K562 (cell line): ENCODE data around the gene VLDLR. TPM values are rescaled to one million over a fixed set of nuclear protein-coding genes. Genes with fewer than 3 reads are reported as not detected.

Experiments
- ATAC-seq: fragments of 200-7000 bp; cut with Tn5 transposase; 3 replicates; pipeline ENCODE4 v1.9.1; 2020; ENCODE audit warnings: moderate library complexity
- BruUV-seq: library from RNA; stranded (reverse); fragments of 400-500 nt; replicated peaks from 2 replicates; lab custom pipeline; 2021; lab: Mats Ljungman, UMichigan
- CTCF ChIA-PET: fragments of 300-600 bp; formaldehyde crosslinking; extraction: SDS; loops from one replicate; lab custom pipeline; 2021; ENCODE audit warnings: low intra/inter-chr PET ratio; lab: Yijun Ruan, JAX
- POLR2A ChIA-PET: fragments of 300-600, 350-650 bp; sonication (Branson Sonifier 250); formaldehyde crosslinking; extraction: SDS; loops from one replicate; lab custom pipeline; 2021; ENCODE audit warnings: antibody characterized with exemption, inconsistent platforms; lab: Yijun Ruan, JAX
- DNase-seq, 4 experiments: peaks; one replicate each; pipeline versions ENCODE4 v3.0.0 to v3.0.0-alpha.2; 2011 to 2018; ENCODE audit warnings: low spot score in 3 of 4, mixed read lengths in 3 of 4; ENCODE audit errors: extremely low read depth in 1 of 4
- FAIRE-seq: peaks from 2 replicates; lab custom pipeline; 2011; peaks lifted over from hg19 to GRCh38; lab: Jason Lieb, UNC
- H2AFZ ChIP-seq: 2 replicates; pipeline ENCODE4 v1.6.0; 2011; ENCODE audit warnings: low read depth, low read length, control low read depth, inconsistent platforms
- H3K27ac ChIP-seq: fragments of 200-600 bp; 3 replicates; pipeline ENCODE4 v1.8.0; 2011; ENCODE audit warnings: low read depth, mild to moderate bottlenecking, control low read depth, inconsistent platforms, low read length, moderate library complexity, mixed read lengths; ENCODE audit errors: extremely low read depth
- H3K27me3 ChIP-seq, 2 experiments: fragments of 300-600 bp in 1 of 2; 2 replicates in 1 of 2; 3 replicates in 1 of 2; pipeline versions ENCODE4 v1.6.0 to v1.8.0; 2011; ENCODE audit warnings: inconsistent platforms in 2 of 2, low read length in 2 of 2, mild to moderate bottlenecking in 1 of 2, mixed read lengths in 1 of 2, moderate library complexity in 1 of 2; ENCODE audit not compliant: control insufficient read depth in 2 of 2, insufficient read depth in 2 of 2
- H3K36me3 ChIP-seq: fragments of 300-600 bp; 3 replicates; pipeline ENCODE4 v1.8.0; 2011; ENCODE audit warnings: mild to moderate bottlenecking, low read length, inconsistent platforms; ENCODE audit not compliant: control insufficient read depth, insufficient read depth
- H3K4me1 ChIP-seq, 2 experiments: fragments of 200-600 bp in 1 of 2; replicated peaks in 1 of 2; 2 replicates in 1 of 2; 3 replicates in 1 of 2; pipeline versions ENCODE4 v1.5.1 to v1.8.0; 2011; ENCODE audit warnings: inconsistent platforms in 2 of 2, low read length in 2 of 2, mild to moderate bottlenecking in 1 of 2, mixed read lengths in 1 of 2, moderate library complexity in 1 of 2; ENCODE audit not compliant: control insufficient read depth in 2 of 2, insufficient read depth in 2 of 2
- H3K4me2 ChIP-seq: 2 replicates; pipeline ENCODE4 v1.6.1; 2011; ENCODE audit warnings: low read length, control low read depth, inconsistent platforms, mixed read lengths; ENCODE audit not compliant: insufficient read depth
- H3K4me3 ChIP-seq: fragments of 200-600 bp; sonication (generic), shearing (Covaris generic); 2 replicates; pipeline ENCODE4 v1.5.1; 2016; ENCODE audit warnings: control low read depth, inconsistent platforms
- H3K79me2 ChIP-seq: fragments of 200-600 bp; 3 replicates; pipeline ENCODE4 v1.8.0; 2011; ENCODE audit warnings: low read length, inconsistent platforms; ENCODE audit not compliant: control insufficient read depth, insufficient read depth
- H3K9ac ChIP-seq, 2 experiments: 2 replicates each; pipeline versions ENCODE4 v1.6.0 to v1.6.1; 2011; ENCODE audit warnings: low read depth in 2 of 2, low read length in 2 of 2, control low read depth in 1 of 2, inconsistent platforms in 1 of 2, mild to moderate bottlenecking in 1 of 2, mixed read lengths in 1 of 2; ENCODE audit not compliant: insufficient read depth in 1 of 2
- H3K9me1 ChIP-seq: one replicate; pipeline ENCODE4 v1.6.0; 2011; ENCODE audit warnings: inconsistent platforms, mild to moderate bottlenecking, low read length, moderate library complexity; ENCODE audit not compliant: control insufficient read depth, insufficient read depth
- H3K9me3 ChIP-seq: replicated peaks from 2 replicates; pipeline ENCODE4 v1.5.1; 2011; ENCODE audit warnings: low read depth, low read length, inconsistent platforms; ENCODE audit not compliant: control insufficient read depth, insufficient read depth
- H4K20me1 ChIP-seq: replicated peaks from 2 replicates; pipeline ENCODE4 v1.6.1; 2011; ENCODE audit warnings: low read length, inconsistent platforms, mixed read lengths; ENCODE audit not compliant: control insufficient read depth, insufficient read depth
- BCL6 ChIP-seq: fragments of 250-450 bp; sonication (Bioruptor Pico); IDR thresholded peaks from 2 replicates; pipeline ENCODE4 v1.4.0; 2020
- BRCA1 ChIP-seq, 2 experiments: fragments of 450-650 bp in 1 of 2; sonication (generic) in 1 of 2; formaldehyde crosslinking in 1 of 2; IDR thresholded peaks; 2 replicates each; pipeline versions ENCODE4 v1.5.0 to v1.6.1; 2017 to 2020; ENCODE audit warnings: mild to moderate bottlenecking in 1 of 2, missing genetic modification reagents in 1 of 2
- GATAD2A ChIP-seq: fragments of 450-650 bp; IDR thresholded peaks from 2 replicates; pipeline ENCODE4 v1.6.1; 2017
- GTF3C2 ChIP-seq: IDR thresholded peaks from 3 replicates; pipeline ENCODE4 v1.6.1; 2011; ENCODE audit warnings: borderline replicate concordance, mild to moderate bottlenecking, moderate library complexity; ENCODE audit not compliant: insufficient read length; ENCODE audit errors: extremely low read depth
- HOXB6 ChIP-seq: fragments of 250-450 bp; sonication (Bioruptor Pico); IDR thresholded peaks from 2 replicates; pipeline ENCODE4 v1.5.1; 2022; ENCODE audit warnings: mild to moderate bottlenecking, borderline replicate concordance
- JUN ChIP-seq, 2 experiments: sonication (generic) in 1 of 2; formaldehyde crosslinking in 1 of 2; IDR thresholded peaks; 2 replicates each; pipeline versions ENCODE4 v1.6.1 to v1.8.0; 2012 to 2022; ENCODE audit warnings: borderline replicate concordance in 2 of 2, mild to moderate bottlenecking in 2 of 2, improper control_type of control experiment in 1 of 2, low read depth in 1 of 2, low read length in 1 of 2, missing genetic modification reagents in 1 of 2
- LCOR ChIP-seq: sonication (generic); formaldehyde crosslinking; IDR thresholded peaks from 2 replicates; pipeline ENCODE4 v1.8.0; 2022; ENCODE audit warnings: mild to moderate bottlenecking, missing genetic modification reagents
- NFXL1 ChIP-seq: fragments of 450-650 bp; formaldehyde crosslinking; IDR thresholded peaks from 2 replicates; pipeline ENCODE4 v1.4.0; 2021; ENCODE audit warnings: mild to moderate bottlenecking
- NR2C2 ChIP-seq, 2 experiments: fragments of 200-800 bp in 1 of 2; sonication (Bioruptor generic) in 1 of 2; sonication (generic) in 1 of 2; formaldehyde crosslinking in 1 of 2; IDR thresholded peaks; 2 replicates each; pipeline versions ENCODE4 v1.6.1 to v1.8.0; 2016 to 2022; ENCODE audit warnings: mild to moderate bottlenecking in 1 of 2, missing compliant biosample characterization in 1 of 2, missing genetic modification characterization in 1 of 2, missing genetic modification reagents in 1 of 2
- PHF20 ChIP-seq: fragments of 450-650 bp; IDR thresholded peaks from 2 replicates; pipeline ENCODE4 v1.6.1; 2018; ENCODE audit not compliant: partially characterized antibody
- PPARD ChIP-seq: fragments of 250-450 bp; sonication (Bioruptor Pico); IDR thresholded peaks from 2 replicates; pipeline ENCODE4 v1.8.0; 2022; ENCODE audit warnings: inconsistent platforms, mild to moderate bottlenecking, moderate library complexity
- SP2 ChIP-seq: IDR thresholded peaks from 2 replicates; pipeline ENCODE4 v1.6.1; 2011; ENCODE audit warnings: mild to moderate bottlenecking, low read depth, low read length, moderate library complexity; ENCODE audit not compliant: poor library complexity, severe bottlenecking; ENCODE audit errors: extremely low read depth
- ZNF668 ChIP-seq: fragments of 250-450 bp; sonication (Bioruptor Pico); IDR thresholded peaks from 2 replicates; pipeline ENCODE4 v1.8.0; 2022; ENCODE audit warnings: mild to moderate bottlenecking, inconsistent platforms
- WGBS: fragments of 100-300 bp; shearing (Covaris generic); methylation state at CpG from one replicate; pipeline ENCODE4 v1.1.6; 2016; ENCODE audit warnings: low coverage, mixed read lengths; ENCODE audit not compliant: insufficient coverage; ENCODE audit errors: missing lambda C conversion rate; 5-methylcytosine and 5-hydroxymethylcytosine counted together
- in situ Hi-C: fragments of 300-500 bp; cut with MboI; formaldehyde crosslinking; loops from 4 replicates; pipeline ENCODE4 v1.15.0; 2018; ENCODE audit warnings: inconsistent platforms, mixed read lengths
- intact Hi-C: fragments of 100-400 bp; cut with micrococcal nuclease; formaldehyde crosslinking; loops from 2 replicates; pipeline ENCODE4 v1.14.2; 2022
- polyA plus RNA-seq, 8 experiments: library from polyadenylated mRNA; depleted of rRNA in 4 of 8; stranded (reverse) in 5 of 8; unstranded in 3 of 8; fragments of >200 nt; fragmentation: Nextera tagmentation in 2 of 8; fragmentation: Illumina TruSeq in 1 of 8; extraction: Ambion mirVana in 2 of 8; extraction: Trizol in 1 of 8; gene quantifications; 2 replicates each; pipeline versions ENCODE4 v1.2.1 to v1.2.3, GENCODE V29; 2011 to 2014; ENCODE audit warnings: inconsistent platforms in 1 of 8, missing spikeins in 1 of 8
- total RNA-seq, 7 experiments: library from RNA; depleted of rRNA in 6 of 7; stranded (reverse); fragments of >200 nt in 6 of 7; fragmentation: Illumina TruSeq in 2 of 7; extraction: Trizol in 2 of 7; gene quantifications; 2 replicates each; pipeline versions ENCODE4 v1.2.1 to v1.2.3, GENCODE V29; 2011 to 2021; ENCODE audit warnings: low replicate concordance in 1 of 7

VLDLR gene
- total and polyA plus RNA-seq, 9 of the 15 experiments (the other 6 are each of a cell fraction or from before 2014, with no cell fraction given): 0.03 to 0.58 (median 0.08) TPM

GRCh38 chr9:2677915-2678889 lies 56.6 kb downstream of the VLDLR start:
- Histone ChIP-seq H3K27ac (no peak overlapping the region), H3K9me1 (no peaks in the 10 kb centered on the region), H3K4me1 (no peaks in the 10 kb centered on the region), H3K9me3 (no peaks in the 10 kb centered on the region), H3K4me3 (no peak overlapping the region), H3K36me3 (no peaks in the 10 kb centered on the region), H3K27me3 (no peaks in the 10 kb centered on the region), H4K20me1 (no peaks in the 10 kb centered on the region), H3K4me2 (no peak overlapping the region), H3K79me2 (no peaks in the 10 kb centered on the region), H3K9ac (no peak overlapping the region), H2AFZ (no peak overlapping the region)
- ATAC-seq (no peak), FAIRE-seq (no peak), DNase-seq (no peak)
- intact Hi-C loops: no loop called here
- POLR2A ChIA-PET: no interaction called here
- BruUV-seq: no TSS peak
- TF ChIP-seq SP2 (no peak), LCOR (CRISPR knock-in tag) (no peak), GTF3C2 (no peak), NFXL1 (CRISPR knock-in tag) (no peak), JUN (IDR thresholded peaks at IDR 0.05; ENCODE audit: borderline replicate concordance, low read depth, low read length) (no peak), JUN (CRISPR knock-in tag; IDR thresholded peaks at IDR 0.05; ENCODE audit: borderline replicate concordance) (no peak), BCL6 (CRISPR knock-in tag) (no peak), ZNF668 (no peak), HOXB6 (CRISPR knock-in tag) (no peak), NR2C2 (CRISPR knock-in tag; IDR thresholded peaks at IDR 0.05) (no peak), NR2C2 (tag; IDR thresholded peaks at IDR 0.05) (no peak), PPARD (CRISPR knock-in tag) (no peak), GATAD2A (no peak), BRCA1 (IDR thresholded peaks at IDR 0.05) (no peak), BRCA1 (CRISPR knock-in tag; IDR thresholded peaks at IDR 0.05) (no peak), PHF20 (no peak)
- in situ Hi-C loops: no loop called here
- CTCF ChIA-PET: no interaction called here
- 0% methylated on average over 4 of the region's 5 CpGs for WGBS
